Body of pancreas (tissue), 4 donors: Measurements from ENCODE around the gene KRTAP21-2. TPM values are rescaled to one million over a fixed set of nuclear protein-coding genes. Genes with fewer than 3 reads are reported as not detected.
"Not testable (repeated sequence)": the region's sequence is repeated elsewhere in the genome, so short reads cannot be mapped to it uniquely, and the experiment has no call there.

Source experiments
- ATAC-seq: fragments of 150-250 bp; one replicate; pipeline ENCODE4 v1.9.1; 2016
- DNase-seq, 4 donors: peaks; one replicate each; pipeline ENCODE4 v3.0.0-alpha.2; 2019
- H3K27ac ChIP-seq, 4 donors: fragments of 200-600 bp; sonication (generic); 1 replicate in 3 of 4; 2 replicates in 1 of 4; pipeline versions ENCODE4 v1.5.1 to v1.6.1; 2016 to 2019; ENCODE audit warnings: mild to moderate bottlenecking in 1 of 4, mixed read lengths in 1 of 4, moderate library complexity in 1 of 4
- H3K27me3 ChIP-seq, 2 donors: fragments of 200-600 bp; sonication (generic); one replicate each; pipeline ENCODE4 v1.6.0; 2016; ENCODE audit warnings: mild to moderate bottlenecking in 1 of 2
- H3K36me3 ChIP-seq, 2 donors: fragments of 200-600 bp; sonication (generic); replicated peaks in 1 of 2; 2 replicates each; pipeline ENCODE4 v1.5.1; 2016; ENCODE audit warnings: low read depth in 2 of 2; ENCODE audit not compliant: insufficient read depth in 1 of 2
- H3K4me1 ChIP-seq: fragments of 200-600 bp; sonication (generic); one replicate; pipeline ENCODE4 v1.6.0; 2016
- H3K4me3 ChIP-seq, 2 donors: fragments of 200-600 bp; sonication (generic); 1 replicate in 1 of 2; 2 replicates in 1 of 2; pipeline ENCODE4 v1.5.1; 2016 to 2019
- H3K9me3 ChIP-seq, 3 donors: fragments of 200-600 bp; sonication (generic); 1 replicate in 2 of 3; 2 replicates in 1 of 3; pipeline ENCODE4 v1.5.1; 2016
- POLR2A ChIP-seq, 3 donors: fragments of 450-650 bp; IDR thresholded peaks; one replicate each; pipeline ENCODE4 v1.6.1; 2016; ENCODE audit warnings: antibody characterized with exemption in 3 of 3, mild to moderate bottlenecking in 2 of 3
- WGBS, 2 donors: methylation state at CpG; one replicate each; pipeline ENCODE4 v1.1.5; 2017; 5-methylcytosine and 5-hydroxymethylcytosine counted together
- intact Hi-C: fragments of 100-400 bp; cut with DNase I; formaldehyde crosslinking; loops from one replicate; pipeline ENCODE4 v1.15.1; 2023
- total RNA-seq, 2 donors: library from RNA; depleted of rRNA; stranded (reverse); fragments of >200 nt; gene quantifications; one replicate each; pipeline ENCODE4 v1.1.0, GENCODE V29; 2016
- TF ChIP-seq, protein P1 (sequence below), 7 experiments: fragments of 450-650 bp in 4 of 7; fragments of 200-600 bp in 3 of 7; sonication (generic) in 3 of 7; IDR thresholded peaks; one replicate each; pipeline ENCODE4 v1.5.1; 2016 to 2019; ENCODE audit warnings: antibody characterized with exemption in 7 of 7

KRTAP21-2 gene
- total RNA-seq, 2 donors from 2014 or later = not detected

DNA sequence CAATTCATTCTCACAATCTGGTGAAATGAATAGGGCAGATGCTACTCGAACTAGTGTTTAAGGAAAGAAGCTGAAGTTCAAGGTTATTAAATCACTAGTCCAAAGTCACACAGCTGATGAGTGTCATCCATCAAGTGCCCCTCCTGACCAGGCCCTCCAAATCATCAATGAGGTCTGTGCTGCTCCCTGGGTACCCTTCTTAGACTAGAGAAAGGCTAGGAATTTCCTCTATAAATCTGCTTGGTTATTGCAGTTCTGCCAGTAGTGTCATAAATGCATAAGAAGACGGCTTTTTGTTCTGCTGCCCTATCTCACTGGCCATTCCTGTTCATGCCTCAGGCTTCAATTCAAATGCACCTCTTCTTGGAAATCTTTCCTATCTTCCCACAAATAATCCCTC is 13.7 kb upstream of the KRTAP21-2 start:
- intact Hi-C loops = no loop called here
- 73 to 75% methylated on average over 2 of the region's 2 CpGs for WGBS, 2 donors

DNA sequence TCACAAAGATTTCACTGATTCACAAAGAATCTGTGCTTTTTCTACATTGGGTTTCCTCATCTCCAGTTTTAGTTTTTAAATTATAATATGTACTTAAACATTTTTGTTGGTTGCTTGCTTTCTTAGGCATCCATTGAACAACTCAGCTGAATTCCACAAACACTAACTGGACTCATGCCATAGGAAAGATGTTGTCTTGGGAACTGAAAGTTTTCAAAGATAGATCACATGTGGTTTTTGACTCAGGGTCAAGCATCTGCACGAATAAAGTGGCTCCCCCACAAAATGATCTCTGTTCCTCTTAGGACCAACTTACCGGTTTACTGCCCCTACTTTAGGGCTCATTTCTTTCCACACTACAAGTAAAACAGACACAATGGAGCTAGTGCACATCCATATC is 11.2 kb upstream of the KRTAP21-2 start:
- ATAC-seq = no peak

More for the DNA sequence above, 13.7 kb upstream of the KRTAP21-2 start:
- Histone ChIP-seq H3K9me3 (no peaks in the 10 kb centered on the region), H3K27ac (no peak overlapping the region), H3K4me3 (no peak overlapping the region), H3K36me3 (no peaks in the 10 kb centered on the region), H3K4me1 (no peaks in the 10 kb centered on the region), H3K27me3 (no peaks in the 10 kb centered on the region)
- ATAC-seq (no peak), DNase-seq (no peak)
- TF ChIP-seq, protein P1, sequence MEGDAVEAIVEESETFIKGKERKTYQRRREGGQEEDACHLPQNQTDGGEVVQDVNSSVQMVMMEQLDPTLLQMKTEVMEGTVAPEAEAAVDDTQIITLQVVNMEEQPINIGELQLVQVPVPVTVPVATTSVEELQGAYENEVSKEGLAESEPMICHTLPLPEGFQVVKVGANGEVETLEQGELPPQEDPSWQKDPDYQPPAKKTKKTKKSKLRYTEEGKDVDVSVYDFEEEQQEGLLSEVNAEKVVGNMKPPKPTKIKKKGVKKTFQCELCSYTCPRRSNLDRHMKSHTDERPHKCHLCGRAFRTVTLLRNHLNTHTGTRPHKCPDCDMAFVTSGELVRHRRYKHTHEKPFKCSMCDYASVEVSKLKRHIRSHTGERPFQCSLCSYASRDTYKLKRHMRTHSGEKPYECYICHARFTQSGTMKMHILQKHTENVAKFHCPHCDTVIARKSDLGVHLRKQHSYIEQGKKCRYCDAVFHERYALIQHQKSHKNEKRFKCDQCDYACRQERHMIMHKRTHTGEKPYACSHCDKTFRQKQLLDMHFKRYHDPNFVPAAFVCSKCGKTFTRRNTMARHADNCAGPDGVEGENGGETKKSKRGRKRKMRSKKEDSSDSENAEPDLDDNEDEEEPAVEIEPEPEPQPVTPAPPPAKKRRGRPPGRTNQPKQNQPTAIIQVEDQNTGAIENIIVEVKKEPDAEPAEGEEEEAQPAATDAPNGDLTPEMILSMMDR (IDR thresholded peaks at IDR 0.05) = no peak
- no peak for TF ChIP-seq POLR2A (IDR thresholded peaks at IDR 0.05)

DNA sequence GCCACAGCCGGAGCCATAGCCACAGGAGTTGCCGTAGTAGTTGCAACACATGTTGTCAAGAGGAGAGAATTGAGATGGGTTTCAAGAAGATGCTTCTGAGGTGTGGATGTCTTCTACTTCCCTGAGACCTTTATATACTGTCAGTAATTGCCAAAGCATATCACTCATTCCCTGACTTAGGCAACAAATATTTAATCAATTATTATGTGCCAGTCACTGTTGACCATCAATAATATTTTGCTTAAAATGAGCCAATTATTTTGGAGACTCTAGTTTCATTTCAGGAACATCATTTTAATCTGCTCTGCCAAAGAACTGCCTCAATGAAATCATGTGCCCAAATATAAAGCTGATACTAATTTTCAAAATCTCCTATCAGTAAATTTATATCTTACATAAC is 8.3 kb upstream of the KRTAP21-2 start, which contains the start of gene KRTAP21-1:
KRTAP21-1 (minus strand) TSS at position 101 of the 400 bp plus-strand sequence; CDS start at position 51, 50 bp downstream.
- H3K4me1 ChIP-seq, H3K27ac ChIP-seq, H3K27me3 ChIP-seq, intact Hi-C loops, H3K4me3 ChIP-seq, DNase-seq, H3K36me3 ChIP-seq, ATAC-seq, H3K9me3 ChIP-seq: not testable (repeated sequence)
- WGBS, 2 donors = 100% methylated on average over 2 of the region's 2 CpGs

More for the DNA sequence above, 11.2 kb upstream of the KRTAP21-2 start:
- no peaks in the 10 kb centered on the region for H3K4me1 ChIP-seq
- H3K27me3 ChIP-seq = no peaks in the 10 kb centered on the region
- H3K27ac ChIP-seq = no peak overlapping the region
- H3K36me3 ChIP-seq = no peaks in the 10 kb centered on the region
- no peak for TF ChIP-seq POLR2A (IDR thresholded peaks at IDR 0.05)
- TF ChIP-seq, protein P1 (IDR thresholded peaks at IDR 0.05) = no peak
- DNase-seq = no peak
- intact Hi-C loops = no loop called here
- WGBS, 2 donors = 56 to 57% methylated on average over 2 of the region's 2 CpGs
- no peaks in the 10 kb centered on the region for H3K9me3 ChIP-seq
- H3K4me3 ChIP-seq = no peak overlapping the region

DNA sequence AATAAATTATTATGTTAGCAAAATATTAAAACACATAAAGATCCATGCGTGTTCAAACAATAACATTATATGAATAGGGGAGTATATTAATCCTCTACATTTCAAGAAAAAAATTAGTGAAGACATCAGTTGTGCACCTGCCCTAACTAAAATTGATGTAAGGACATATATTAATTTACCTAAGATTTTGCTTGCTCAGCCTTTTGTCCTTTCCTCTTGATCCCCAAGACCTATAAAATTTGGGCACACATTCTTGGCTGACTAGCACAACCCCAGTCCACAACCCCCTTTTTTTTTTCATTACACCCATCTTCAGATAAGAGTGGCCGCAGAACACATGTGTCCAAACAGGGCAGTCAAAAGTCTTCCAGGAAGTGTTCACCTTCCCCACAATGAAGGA is 6.6 kb downstream of the KRTAP21-2 start:
- 74 to 75% methylated on average over 2 of the region's 2 CpGs for WGBS, 2 donors
- no peaks in the 10 kb centered on the region for H3K36me3 ChIP-seq
- TF ChIP-seq, protein P1 (IDR thresholded peaks at IDR 0.05) = no peak
- no peak for TF ChIP-seq POLR2A (IDR thresholded peaks at IDR 0.05)
- H3K27me3 ChIP-seq = no peaks in the 10 kb centered on the region
- H3K27ac ChIP-seq = no peak overlapping the region
- intact Hi-C loops = no loop called here
- DNase-seq (no peak), ATAC-seq (no peak)
- no peaks in the 10 kb centered on the region for H3K4me1 ChIP-seq
- no peak overlapping the region for H3K4me3 ChIP-seq
- H3K9me3 ChIP-seq = no peaks in the 10 kb centered on the region

DNA sequence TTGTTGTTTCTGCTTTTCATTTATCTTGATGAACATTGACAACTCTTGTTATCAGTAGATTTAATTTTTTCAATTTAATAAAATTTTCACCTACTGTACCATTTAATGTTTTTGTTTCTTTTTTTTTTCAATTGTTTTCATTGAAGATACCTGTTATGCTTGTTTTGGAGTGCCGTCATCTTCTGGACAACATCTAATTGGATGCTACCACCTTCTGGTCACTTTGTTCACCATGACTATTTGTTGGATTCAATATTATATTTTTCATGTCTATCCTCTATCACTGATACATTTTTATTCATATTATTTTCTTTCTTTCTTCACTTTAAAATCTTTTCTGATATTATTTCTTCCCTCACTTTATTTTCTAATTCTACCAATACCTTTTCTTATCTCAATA is 14.0 kb downstream of the KRTAP21-2 start:
- no peaks in the 10 kb centered on the region for H3K9me3 ChIP-seq
- no peak overlapping the region for H3K4me3 ChIP-seq
- H3K27ac ChIP-seq = no peak overlapping the region
- no peaks in the 10 kb centered on the region for H3K27me3 ChIP-seq
- ATAC-seq = no peak
- intact Hi-C loops = no loop called here
- no peaks in the 10 kb centered on the region for H3K4me1 ChIP-seq
- TF ChIP-seq, protein P1 (IDR thresholded peaks at IDR 0.05) = no peak
- TF ChIP-seq POLR2A (IDR thresholded peaks at IDR 0.05) = no peak
- WGBS, 2 donors = 79 to 80% methylated on average over 1 of the region's 1 CpG
- no peaks in the 10 kb centered on the region for H3K36me3 ChIP-seq
- no peak for DNase-seq
